CD4-positive, alpha-beta T cell (primary cell): ENCODE results near the gene XYLT2. TPM values are rescaled to one million over a fixed set of nuclear protein-coding genes. Genes with fewer than 3 reads are reported as not detected.

Experiments
- ATAC-seq: fragments of 200-7000 bp; cut with Tn5 transposase; one replicate; pipeline ENCODE4 v1.10.0; 2022; ENCODE audit warnings: mild to moderate bottlenecking; ENCODE audit not compliant: poor library complexity
- CTCF ChIA-PET: fragments of 350-600 bp; sonication (Branson Sonifier 250); formaldehyde crosslinking; loops from one replicate; lab custom pipeline; 2021; ENCODE audit warnings: antibody characterized with exemption, inconsistent platforms; lab: Charles Lee
- POLR2A ChIA-PET: fragments of 350-600 bp; sonication (Branson Sonifier 250); formaldehyde crosslinking; loops from one replicate; lab custom pipeline; 2021; ENCODE audit warnings: antibody characterized with exemption, inconsistent platforms; lab: Charles Lee
- DNase-seq, 14 experiments: peaks; one replicate each; pipeline ENCODE4 v3.0.0-alpha.2; 2013 to 2020; ENCODE audit warnings: mixed read lengths in 2 of 14
- H3K27ac ChIP-seq, 2 donors: one replicate each; pipeline versions ENCODE4 v1.5.1 to v1.7.0; 2013; ENCODE audit warnings: low read length in 2 of 2, low read depth in 1 of 2, mild to moderate bottlenecking in 1 of 2
- H3K27me3 ChIP-seq, 2 experiments: 1 replicate in 1 of 2; 2 replicates in 1 of 2; pipeline versions ENCODE4 v1.6.1 to v1.7.0; 2013; ENCODE audit warnings: low read length in 2 of 2, control low read depth in 1 of 2, mild to moderate bottlenecking in 1 of 2, moderate library complexity in 1 of 2; ENCODE audit not compliant: insufficient read depth in 2 of 2, control insufficient read depth in 1 of 2
- H3K36me3 ChIP-seq: one replicate; pipeline ENCODE4 v1.6.1; 2013; ENCODE audit warnings: low read length, control low read depth; ENCODE audit not compliant: insufficient read depth
- H3K4me1 ChIP-seq: one replicate; pipeline ENCODE4 v1.6.1; 2013; ENCODE audit warnings: low read length, control low read depth; ENCODE audit not compliant: insufficient read depth
- H3K4me3 ChIP-seq: one replicate; pipeline ENCODE4 v1.5.1; 2013; ENCODE audit warnings: mild to moderate bottlenecking, low read length, moderate library complexity
- H3K9me3 ChIP-seq, 2 experiments: 1 replicate in 1 of 2; 2 replicates in 1 of 2; pipeline versions ENCODE4 v1.6.1 to v1.7.0; 2013; ENCODE audit warnings: low read length in 2 of 2, mild to moderate bottlenecking in 2 of 2, control low read depth in 1 of 2, moderate library complexity in 1 of 2; ENCODE audit not compliant: control insufficient read depth in 1 of 2, insufficient read depth in 1 of 2
- H3K27ac Mint-ChIP-seq: one replicate; pipeline ENCODE4 v1.8.0; 2020; ENCODE audit warnings: mixed read lengths
- H3K27me3 Mint-ChIP-seq: one replicate; pipeline ENCODE4 v1.8.0; 2021; ENCODE audit warnings: mixed read lengths
- H3K36me3 Mint-ChIP-seq: one replicate; pipeline ENCODE4 v1.8.0; 2021; ENCODE audit warnings: low read depth, mixed read lengths
- H3K4me1 Mint-ChIP-seq: one replicate; pipeline ENCODE4 v1.8.0; 2021; ENCODE audit warnings: low read depth, mixed read lengths
- H3K4me3 Mint-ChIP-seq: one replicate; pipeline ENCODE4 v1.8.0; 2020; ENCODE audit warnings: mild to moderate bottlenecking, mixed read lengths
- H3K9me3 Mint-ChIP-seq: one replicate; pipeline ENCODE4 v1.8.0; 2020; ENCODE audit warnings: mixed read lengths
- CTCF ChIP-seq: fragments of 200-600 bp; IDR thresholded peaks from one replicate; pipeline ENCODE4 v1.8.0; 2022; ENCODE audit warnings: antibody characterized with exemption, mild to moderate bottlenecking
- intact Hi-C, 2 experiments: fragments of 100-400 bp; cut with DNase I in 1 of 2; cut with micrococcal nuclease in 1 of 2; formaldehyde crosslinking; loops; one replicate each; pipeline versions ENCODE4 v1.15.1 to v1.9.0; 2023 to 2025; cut with DNase I, micrococcal nuclease
- total RNA-seq, 174 experiments: library from RNA in 2 of 174; stranded (reverse) in 2 of 174; gene quantifications; one replicate each; pipeline ENCODE4 v1.2.3 and lab custom pipeline; 2021 to 2026

The XYLT2 gene
- total RNA-seq, 2 experiments from 2014 or later, result 11.0 to 12.2 TPM

DNA sequence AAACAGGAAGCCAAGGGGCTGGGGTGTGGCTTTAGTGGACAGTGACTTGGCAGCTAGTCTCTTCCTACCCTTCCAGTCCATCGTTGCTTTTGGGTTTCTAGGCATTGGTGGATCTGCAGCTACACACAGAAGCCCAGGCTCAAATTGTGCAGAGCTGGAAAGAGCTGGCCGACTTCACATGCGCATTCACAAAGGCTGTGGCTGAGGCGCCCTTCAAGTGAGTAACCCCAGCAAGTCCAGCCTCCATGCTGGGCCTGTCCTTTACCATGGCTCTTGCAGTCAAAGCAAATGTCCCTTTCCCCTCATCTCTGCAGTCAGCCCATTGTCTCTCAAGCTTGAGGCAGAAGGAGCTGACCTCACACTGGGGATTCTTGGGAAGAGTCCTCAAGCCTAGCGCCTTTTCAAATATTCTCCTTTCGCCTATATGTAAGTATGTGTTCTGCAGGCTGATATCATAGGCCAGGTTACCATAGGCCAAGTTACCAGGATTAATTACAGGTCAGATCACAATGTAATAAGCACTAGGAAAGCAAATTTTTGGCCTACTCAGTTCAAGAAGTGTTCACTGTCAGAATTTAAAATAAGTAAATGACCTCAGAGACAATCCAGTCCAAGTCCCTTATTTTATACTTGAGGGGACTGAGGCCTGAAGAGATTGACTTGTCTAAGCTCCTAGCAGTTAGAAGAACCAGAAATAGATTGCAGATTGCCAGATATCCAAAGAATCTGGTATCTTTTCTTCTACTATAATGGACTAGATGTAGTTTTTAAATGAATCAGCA, 33.6 kb downstream of the XYLT2 start:
- no peak overlapping the region for H3K27ac Mint-ChIP-seq

GRCh38 chr17:50380369-50381259, 34.7 kb downstream of the XYLT2 start:
- H3K27me3 Mint-ChIP-seq, result no peaks in the 10 kb centered on the region
- ATAC-seq, result no peak

More for the DNA sequence above, 33.6 kb downstream of the XYLT2 start:
- no peaks in the 10 kb centered on the region for H3K9me3 Mint-ChIP-seq
- TF ChIP-seq CTCF, result no peak
- intact Hi-C loops, result loop anchor here in 1 of 2 experiments (10.0 kb wide), 3 partner anchors 325 to 1405 kb away; partner anchors contain the start of genes ANKRD40, MBTD1 and UTP18
- ATAC-seq (no peak), DNase-seq (no peak)
- CTCF ChIA-PET, result interaction anchor here (1.0 kb wide), 1 partner anchor 18 kb away, joined by 3 read pairs; no protein-coding TSS in a partner anchor
- H3K4me3 Mint-ChIP-seq, result no peak overlapping the region
- H3K4me3 ChIP-seq, result no peak overlapping the region
- POLR2A ChIA-PET, result interaction anchor here (0.6 kb wide), 1 partner anchor 293 kb away, joined by 3 read pairs; no protein-coding TSS in a partner anchor
- H3K4me1 Mint-ChIP-seq, result no peaks in the 10 kb centered on the region
- no peaks in the 10 kb centered on the region for H3K9me3 ChIP-seq
- H3K27ac ChIP-seq, result no peak overlapping the region
- H3K27me3 Mint-ChIP-seq, result no peaks in the 10 kb centered on the region
- H3K36me3 Mint-ChIP-seq, result peaks cover 38% of the 10 kb centered on the region
- H3K36me3 ChIP-seq, result peaks cover 41% of the 10 kb centered on the region
- H3K4me1 ChIP-seq, result no peaks in the 10 kb centered on the region
- H3K27me3 ChIP-seq, result no peaks in the 10 kb centered on the region

More at GRCh38 chr17:50380369-50381259, 34.7 kb downstream of the XYLT2 start:
- intact Hi-C loops, result loop anchor here in 1 of 2 experiments (10.0 kb wide), 1 partner anchor 1406 kb away; no protein-coding TSS in a partner anchor
- ChIA-PET CTCF (interaction anchor here (1.3 to 2.6 kb wide), 2 partner anchors 17 to 18 kb away, joined by 3 to 9 read pairs; partner anchors contain the start of gene LRRC59), POLR2A (interaction anchor here (0.8 kb wide), 1 partner anchor 8 kb away, joined by 3 read pairs; the partner anchor contains the start of genes EME1 and MRPL27)
- H3K4me3 ChIP-seq, result no peak overlapping the region
- H3K27ac Mint-ChIP-seq, result peak overlapping the region; percentile 17
- no peak overlapping the region for H3K4me3 Mint-ChIP-seq
- no peak for TF ChIP-seq CTCF
- H3K9me3 ChIP-seq, result no peaks in the 10 kb centered on the region
- no peaks in the 10 kb centered on the region for H3K27me3 ChIP-seq
- H3K4me1 ChIP-seq, result no peaks in the 10 kb centered on the region
- no peak overlapping the region for H3K27ac ChIP-seq
- no peaks in the 10 kb centered on the region for H3K4me1 Mint-ChIP-seq
- H3K36me3 Mint-ChIP-seq, result peaks cover 49% of the 10 kb centered on the region
- no peaks in the 10 kb centered on the region for H3K9me3 Mint-ChIP-seq
- H3K36me3 ChIP-seq, result peaks cover 52% of the 10 kb centered on the region
- no peak for DNase-seq
